OCI-LY1 (cell line): ENCODE results near the gene ALCAM.

Experiments
- H2AFZ ChIP-seq: fragments of 200-600 bp; sonication (generic), shearing (Covaris generic); 2 replicates; pipeline ENCODE4 v1.6.0; 2014; ENCODE audit warnings: antibody characterized with exemption, mild to moderate bottlenecking, low read length
- H3F3A ChIP-seq: fragments of 200-600 bp; sonication (generic), shearing (Covaris generic); 2 replicates; pipeline ENCODE4 v1.6.0; 2014; ENCODE audit warnings: mild to moderate bottlenecking, antibody characterized with exemption, low read length, moderate library complexity; ENCODE audit not compliant: insufficient read depth
- H3K27ac ChIP-seq: fragments of 200-600 bp; sonication (generic); 2 replicates; pipeline ENCODE4 v1.5.1; 2014; ENCODE audit warnings: low read length, mixed run types, mild to moderate bottlenecking, low read depth; ENCODE audit not compliant: poor library complexity, severe bottlenecking
- H3K27me3 ChIP-seq: fragments of 200-600 bp; sonication (generic); 2 replicates; pipeline ENCODE4 v1.6.0; 2014; ENCODE audit warnings: antibody characterized with exemption, mild to moderate bottlenecking, low read length, moderate library complexity; ENCODE audit not compliant: insufficient read depth
- H3K36me3 ChIP-seq: fragments of 200-600 bp; sonication (generic); 2 replicates; pipeline ENCODE4 v1.6.1; 2014; ENCODE audit warnings: mild to moderate bottlenecking, antibody characterized with exemption, low read length, moderate library complexity, mixed read lengths; ENCODE audit not compliant: insufficient read depth
- H3K4me1 ChIP-seq: fragments of 200-600 bp; sonication (generic); 2 replicates; pipeline ENCODE4 v1.5.1; 2014; ENCODE audit warnings: mild to moderate bottlenecking, low read length, moderate library complexity; ENCODE audit not compliant: insufficient read depth, severe bottlenecking
- H3K4me2 ChIP-seq: fragments of 200-600 bp; sonication (generic), shearing (Covaris generic); 2 replicates; pipeline ENCODE4 v1.6.1; 2014; ENCODE audit warnings: low read length
- H3K4me3 ChIP-seq: fragments of 200-600 bp; sonication (generic); 2 replicates; pipeline ENCODE4 v1.5.1; 2014; ENCODE audit warnings: low read length, low read depth, mild to moderate bottlenecking, mixed read lengths; ENCODE audit not compliant: poor library complexity, severe bottlenecking
- H3K79me2 ChIP-seq: fragments of 200-600 bp; shearing (Covaris generic); 2 replicates; pipeline ENCODE4 v1.6.1; 2016; ENCODE audit warnings: mixed run types, low read length, mixed read lengths; ENCODE audit not compliant: insufficient read depth
- H3K9ac ChIP-seq: fragments of 200-600 bp; sonication (generic), shearing (Covaris generic); 2 replicates; pipeline ENCODE4 v1.6.1; 2014; ENCODE audit warnings: mild to moderate bottlenecking, low read length, mixed read lengths
- H3K9me2 ChIP-seq: fragments of 200-600 bp; sonication (generic), shearing (Covaris generic); 2 replicates; pipeline ENCODE4 v1.6.1; 2014; ENCODE audit warnings: low read depth, mild to moderate bottlenecking, low read length, mixed read lengths
- H3K9me3 ChIP-seq: fragments of 200-600 bp; shearing (Covaris generic); 2 replicates; pipeline ENCODE4 v1.6.1; 2014; ENCODE audit warnings: low read length, mixed read lengths
- H4K20me1 ChIP-seq: fragments of 200-600 bp; sonication (generic), shearing (Covaris generic); 2 replicates; pipeline ENCODE4 v1.6.0; 2016; ENCODE audit warnings: mild to moderate bottlenecking, low read length; ENCODE audit not compliant: insufficient read depth
- EZH2 ChIP-seq: fragments of 200-600 bp; sonication (generic), shearing (Covaris generic); IDR thresholded peaks from 2 replicates; pipeline ENCODE4 v1.8.0; 2017; ENCODE audit warnings: borderline replicate concordance, mixed run types, mild to moderate bottlenecking, antibody characterized with exemption, low read length, moderate library complexity, mixed read lengths
- TF ChIP-seq, protein P1 (sequence below): fragments of 200-600 bp; sonication (generic), shearing (Covaris generic); IDR thresholded peaks from 2 replicates; pipeline ENCODE4 v1.5.1; 2017; ENCODE audit warnings: mild to moderate bottlenecking, antibody characterized with exemption, low read length, moderate library complexity, mixed read lengths

Gene ALCAM

DNA sequence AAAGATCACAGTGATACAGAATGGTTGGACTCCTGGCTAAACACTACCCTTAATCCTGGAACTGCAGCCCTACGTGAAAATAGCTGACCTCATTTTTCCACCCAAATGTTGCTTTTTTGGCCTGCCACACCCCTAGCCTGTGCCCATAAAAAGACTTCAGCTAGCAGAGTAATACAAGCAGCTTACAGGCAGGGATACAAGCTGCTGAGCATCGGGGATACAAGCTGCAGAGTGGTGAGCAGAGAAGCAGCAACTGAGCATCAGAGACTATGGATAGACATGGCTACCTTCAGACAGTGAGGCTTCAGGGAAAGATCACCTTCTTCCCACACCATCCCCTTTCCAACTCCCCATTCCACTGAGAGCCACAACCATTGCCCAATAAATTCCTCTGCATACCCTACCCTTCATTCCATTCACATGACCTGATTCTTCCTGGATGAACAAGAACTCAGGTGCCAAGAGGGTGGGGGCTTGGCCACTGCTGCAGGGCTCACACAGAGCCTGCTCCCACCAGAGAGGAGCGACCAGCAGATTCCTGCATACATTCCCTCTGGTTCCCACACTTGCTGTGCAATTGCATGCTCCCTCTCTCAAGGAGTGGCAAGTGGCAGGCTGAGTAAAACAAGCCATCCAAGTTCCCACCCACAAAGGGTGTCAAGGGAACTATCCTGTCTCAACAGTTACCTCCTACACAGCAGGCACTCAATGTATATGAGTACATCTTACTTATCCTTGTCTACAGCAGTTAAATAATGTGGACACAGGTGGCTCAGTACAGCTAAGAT lies 217.5 kb downstream of the ALCAM start:
- Histone ChIP-seq H3K4me1 (no peaks in the 10 kb centered on the region), H3K4me3 (no peak overlapping the region), H3K27me3 (no peaks in the 10 kb centered on the region), H3K27ac (no peak overlapping the region), H3K79me2 (no peaks in the 10 kb centered on the region), H3K9me3 (no peaks in the 10 kb centered on the region), H4K20me1 (no peaks in the 10 kb centered on the region), H3K36me3 (no peaks in the 10 kb centered on the region), H2AFZ (no peak overlapping the region), H3K9ac (no peak overlapping the region), H3K9me2 (no peaks in the 10 kb centered on the region), H3F3A (no peaks in the 10 kb centered on the region), H3K4me2 (no peak overlapping the region)
- TF ChIP-seq, protein P1, sequence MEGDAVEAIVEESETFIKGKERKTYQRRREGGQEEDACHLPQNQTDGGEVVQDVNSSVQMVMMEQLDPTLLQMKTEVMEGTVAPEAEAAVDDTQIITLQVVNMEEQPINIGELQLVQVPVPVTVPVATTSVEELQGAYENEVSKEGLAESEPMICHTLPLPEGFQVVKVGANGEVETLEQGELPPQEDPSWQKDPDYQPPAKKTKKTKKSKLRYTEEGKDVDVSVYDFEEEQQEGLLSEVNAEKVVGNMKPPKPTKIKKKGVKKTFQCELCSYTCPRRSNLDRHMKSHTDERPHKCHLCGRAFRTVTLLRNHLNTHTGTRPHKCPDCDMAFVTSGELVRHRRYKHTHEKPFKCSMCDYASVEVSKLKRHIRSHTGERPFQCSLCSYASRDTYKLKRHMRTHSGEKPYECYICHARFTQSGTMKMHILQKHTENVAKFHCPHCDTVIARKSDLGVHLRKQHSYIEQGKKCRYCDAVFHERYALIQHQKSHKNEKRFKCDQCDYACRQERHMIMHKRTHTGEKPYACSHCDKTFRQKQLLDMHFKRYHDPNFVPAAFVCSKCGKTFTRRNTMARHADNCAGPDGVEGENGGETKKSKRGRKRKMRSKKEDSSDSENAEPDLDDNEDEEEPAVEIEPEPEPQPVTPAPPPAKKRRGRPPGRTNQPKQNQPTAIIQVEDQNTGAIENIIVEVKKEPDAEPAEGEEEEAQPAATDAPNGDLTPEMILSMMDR = no peak
- no peak for TF ChIP-seq EZH2

DNA sequence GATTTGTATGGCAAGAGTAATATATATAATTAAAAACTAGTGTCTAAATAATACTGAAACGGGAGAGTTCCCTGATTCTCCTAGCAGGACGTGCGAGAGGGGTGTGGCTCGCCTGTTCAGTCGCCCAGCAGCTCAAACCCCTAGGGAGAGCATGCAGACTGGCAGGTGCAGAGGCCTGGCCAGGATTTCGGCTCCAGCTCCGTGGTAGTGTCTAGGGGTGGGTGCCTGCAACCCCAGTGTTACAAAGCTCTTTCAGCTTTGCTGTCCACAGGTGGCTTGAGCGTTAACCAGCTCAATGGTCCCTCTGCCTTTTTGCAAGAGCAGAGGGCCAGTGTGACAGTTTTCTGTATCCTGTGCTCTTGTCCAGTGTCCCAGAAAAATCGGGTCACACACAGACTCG lies 226.6 kb downstream of the ALCAM start:
- no peaks in the 10 kb centered on the region for H3K9me2 ChIP-seq
- no peaks in the 10 kb centered on the region for H3K4me1 ChIP-seq
- no peaks in the 10 kb centered on the region for H3K9me3 ChIP-seq
- H4K20me1 ChIP-seq = no peaks in the 10 kb centered on the region
- H3K27me3 ChIP-seq = no peaks in the 10 kb centered on the region
- no peak overlapping the region for H3K27ac ChIP-seq
- no peak for TF ChIP-seq EZH2
- TF ChIP-seq, protein P1 = no peak
- H2AFZ ChIP-seq = no peak overlapping the region
- H3K4me3 ChIP-seq = no peak overlapping the region
- H3K9ac ChIP-seq = no peak overlapping the region
- H3K36me3 ChIP-seq = no peaks in the 10 kb centered on the region
- no peaks in the 10 kb centered on the region for H3K79me2 ChIP-seq
- H3F3A ChIP-seq = no peaks in the 10 kb centered on the region
- no peak overlapping the region for H3K4me2 ChIP-seq

DNA sequence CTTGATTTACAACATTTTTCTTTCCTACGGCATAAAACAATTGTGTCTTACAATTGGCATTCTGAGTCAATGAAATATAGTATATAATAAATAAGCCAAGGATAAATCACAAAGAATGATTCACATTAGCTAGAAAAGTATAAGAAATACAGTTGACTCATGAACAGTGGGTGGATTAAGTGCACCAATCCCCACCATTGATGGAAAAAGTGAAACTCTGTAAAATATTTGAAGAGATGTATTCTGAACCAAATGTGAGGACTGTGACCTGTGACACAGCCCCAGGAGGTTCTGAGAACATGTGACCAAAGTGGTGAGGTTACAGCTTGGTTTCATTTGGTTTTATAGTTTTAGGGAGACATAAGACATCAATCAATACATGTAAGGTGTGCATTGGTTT lies 227.5 kb downstream of the ALCAM start:
- H3K9ac ChIP-seq = no peak overlapping the region
- no peaks in the 10 kb centered on the region for H3K36me3 ChIP-seq
- H3K79me2 ChIP-seq = no peaks in the 10 kb centered on the region
- no peaks in the 10 kb centered on the region for H4K20me1 ChIP-seq
- TF ChIP-seq, protein P1 = no peak
- no peak for TF ChIP-seq EZH2
- no peak overlapping the region for H3K4me2 ChIP-seq
- no peak overlapping the region for H3K4me3 ChIP-seq
- H3K27ac ChIP-seq = no peak overlapping the region
- H3K4me1 ChIP-seq = no peaks in the 10 kb centered on the region
- no peaks in the 10 kb centered on the region for H3K9me3 ChIP-seq
- H3K9me2 ChIP-seq = no peaks in the 10 kb centered on the region
- H3F3A ChIP-seq = no peaks in the 10 kb centered on the region
- no peaks in the 10 kb centered on the region for H3K27me3 ChIP-seq
- H2AFZ ChIP-seq = no peak overlapping the region
